ENCODE measurements around the gene IVD. TPM values are rescaled to one million over a fixed set of nuclear protein-coding genes. Genes with fewer than 3 reads are reported as not detected.

The IVD gene
- total RNA-seq, 1 donor from 2014 or later: 93.5 TPM

GRCh38 chr15:40365016-40365415 is 40.6 kb upstream of the IVD start:
- DNase-seq (no peak), ATAC-seq (no peak)
- no peak for TF ChIP-seq CTCF (IDR thresholded peaks at IDR 0.05)
- Histone ChIP-seq H3K27ac (no peak overlapping the region), H3K9me3 (no peaks in the 10 kb centered on the region), H3K4me1 (peaks cover 19% of the 10 kb centered on the region), H3K27me3 (ENCODE audit: low read depth) (no peaks in the 10 kb centered on the region), H3K4me3 (no peak overlapping the region), H3K36me3 (no peaks in the 10 kb centered on the region)
- intact Hi-C loops (cut with DNase I): no loop called here

- intact Hi-C loops (cut with DNase I): no loop called here
- Histone ChIP-seq H3K36me3 (no peaks in the 10 kb centered on the region), H3K4me3 (no peak overlapping the region), H3K4me1 (peaks cover 19% of the 10 kb centered on the region), H3K27me3 (ENCODE audit: low read depth) (no peaks in the 10 kb centered on the region), H3K9me3 (no peaks in the 10 kb centered on the region), H3K27ac (no peak overlapping the region)
- ATAC-seq: no peak
- TF ChIP-seq CTCF (IDR thresholded peaks at IDR 0.05): no peak
- DNase-seq: no peak
Observed at GRCh38 chr15:40365624-40366456, 39.8 kb upstream of the IVD start.

DNA sequence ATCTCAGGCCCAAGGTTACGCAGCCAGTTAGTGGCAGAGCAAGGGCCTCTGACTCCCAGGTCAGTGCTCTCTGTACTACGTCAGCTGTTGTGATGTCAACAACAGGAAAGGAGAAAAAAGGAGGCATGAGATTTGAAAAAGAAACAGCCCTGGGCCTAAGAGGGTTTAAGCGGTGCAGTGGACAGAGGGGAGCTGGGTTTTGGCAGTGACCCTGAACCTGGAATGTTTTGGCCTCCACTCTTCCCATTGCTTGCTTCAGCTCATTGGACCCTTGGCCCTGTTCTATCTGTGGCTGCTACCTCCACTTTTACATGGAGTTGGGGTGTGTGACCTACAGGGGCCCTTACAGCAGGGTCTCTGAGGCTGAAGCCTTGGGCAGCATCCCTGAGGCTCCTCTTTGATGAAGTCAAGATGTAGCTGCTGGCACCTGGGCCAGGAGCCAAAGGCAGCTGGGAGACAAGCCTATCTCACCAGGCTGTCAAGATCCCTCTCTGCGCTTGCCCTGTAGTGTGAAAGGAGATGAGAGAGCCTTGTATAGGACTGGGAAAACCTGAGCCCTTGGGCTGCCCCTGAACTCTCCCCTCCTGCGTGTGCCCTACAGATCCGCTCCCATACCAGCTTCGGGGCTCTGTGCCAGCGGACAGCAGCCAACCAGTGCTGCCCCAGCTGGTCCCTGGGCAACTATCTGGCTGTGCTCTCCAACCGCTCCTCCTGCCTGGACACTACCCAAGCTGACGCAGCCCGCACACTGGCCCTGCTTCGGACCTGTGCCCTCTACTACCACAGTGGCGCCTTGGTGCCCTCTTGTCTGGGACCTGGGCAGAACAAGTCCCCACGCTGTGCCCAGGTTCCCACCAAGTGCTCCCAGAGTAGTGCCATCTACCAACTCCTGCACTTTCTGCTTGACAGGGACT is 38.9 kb upstream of the IVD start:
- no peak overlapping the region for H3K27ac ChIP-seq

GRCh38 chr15:40367371-40367685 is 38.3 kb upstream of the IVD start:
- DNase-seq (no peak), ATAC-seq (no peak)
- Histone ChIP-seq H3K27me3 (ENCODE audit: low read depth) (no peaks in the 10 kb centered on the region), H3K36me3 (no peaks in the 10 kb centered on the region), H3K9me3 (no peaks in the 10 kb centered on the region), H3K4me3 (peak overlapping the region; percentile 55), H3K27ac (peak overlapping the region; percentile 62), H3K4me1 (peaks cover 19% of the 10 kb centered on the region)
- intact Hi-C loops (cut with DNase I): no loop called here
- TF ChIP-seq CTCF (IDR thresholded peaks at IDR 0.05): no peak

More for the DNA sequence above, 38.9 kb upstream of the IVD start:
- peak overlapping the region; percentile 55 for H3K4me3 ChIP-seq
- peaks cover 19% of the 10 kb centered on the region for H3K4me1 ChIP-seq
- no peaks in the 10 kb centered on the region for H3K36me3 ChIP-seq
- DNase-seq: no peak
- intact Hi-C loops (cut with DNase I): no loop called here
- no peaks in the 10 kb centered on the region for H3K27me3 ChIP-seq (ENCODE audit: low read depth)
- H3K9me3 ChIP-seq: no peaks in the 10 kb centered on the region
- no peak for TF ChIP-seq CTCF (IDR thresholded peaks at IDR 0.05)
- ATAC-seq: no peak

GRCh38 chr15:40367686-40368611 is 37.6 kb upstream of the IVD start:
- peak; percentile 88 for TF ChIP-seq CTCF (IDR thresholded peaks at IDR 0.05)
- ATAC-seq: peak; percentile 94 to 95
- peaks cover 24% of the 10 kb centered on the region for H3K4me1 ChIP-seq
- peak overlapping the region; percentile 62 for H3K27ac ChIP-seq
- intact Hi-C loops (cut with DNase I): no loop called here
- no peaks in the 10 kb centered on the region for H3K36me3 ChIP-seq
- no peaks in the 10 kb centered on the region for H3K27me3 ChIP-seq (ENCODE audit: low read depth)
- H3K4me3 ChIP-seq: peak overlapping the region; percentile 55
- peak; percentile 95 for DNase-seq
- H3K9me3 ChIP-seq: no peaks in the 10 kb centered on the region
